ENCODE results near the gene GFRA1.

DNA sequence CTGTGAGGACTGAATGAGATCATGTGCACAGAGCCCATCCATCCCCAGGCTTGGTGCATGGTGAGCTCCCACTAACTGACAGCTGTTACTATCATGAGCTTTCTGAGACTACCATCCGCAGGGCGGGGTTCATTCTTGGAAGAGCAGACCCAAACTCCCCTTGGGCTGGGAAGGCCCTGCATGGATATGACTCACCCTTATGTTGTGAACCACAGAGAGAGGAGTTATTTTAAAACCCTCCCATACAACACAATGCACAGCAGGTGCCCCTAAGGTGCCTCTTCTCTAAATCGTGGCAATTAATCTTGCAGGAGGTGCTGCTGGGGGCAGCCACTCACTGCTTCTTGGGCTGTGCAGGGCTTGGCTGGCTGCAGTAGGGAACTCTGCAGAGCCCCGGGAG lies 219.1 kb downstream of the GFRA1 start:
- no peak for TF ChIP-seq EZH2 (IDR thresholded peaks at IDR 0.05)
- TF ChIP-seq CTCF (IDR thresholded peaks at IDR 0.05): no peak
- no peak for TF ChIP-seq EZH2phosphoT487 (IDR thresholded peaks at IDR 0.05)
